Chondrocyte (in vitro differentiated cells): ENCODE results near the gene MXRA8. TPM values are rescaled to one million over a fixed set of nuclear protein-coding genes. Genes with fewer than 3 reads are reported as not detected.

ENCODE experiments used
- DNase-seq: peaks from one replicate; pipeline ENCODE4 v3.0.0; 2021; ENCODE audit warnings: mixed read lengths, low spot score
- H3K27ac Mint-ChIP-seq: one replicate; pipeline ENCODE4 v1.8.0; 2021; ENCODE audit warnings: mild to moderate bottlenecking, moderate library complexity, mixed read lengths; ENCODE audit not compliant: unreplicated experiment
- H3K27me3 Mint-ChIP-seq: 2 replicates; pipeline ENCODE4 v1.8.0; 2021; ENCODE audit warnings: low read depth, mixed read lengths
- H3K36me3 Mint-ChIP-seq: 2 replicates; pipeline ENCODE4 v1.8.0; 2021; ENCODE audit warnings: low read depth, mixed read lengths
- H3K4me1 Mint-ChIP-seq: 2 replicates; pipeline ENCODE4 v1.8.0; 2021; ENCODE audit warnings: low read depth, mild to moderate bottlenecking, mixed read lengths
- H3K4me3 Mint-ChIP-seq: one replicate; pipeline ENCODE4 v1.8.0; 2021; ENCODE audit warnings: mild to moderate bottlenecking, moderate library complexity, mixed read lengths; ENCODE audit not compliant: unreplicated experiment
- H3K9me3 Mint-ChIP-seq: 2 replicates; pipeline ENCODE4 v1.8.0; 2021; ENCODE audit warnings: low read depth, mixed read lengths
- CTCF ChIP-seq: fragments of 200-600 bp; sonication (generic); IDR thresholded peaks from 2 replicates; pipeline ENCODE4 v1.5.0; 2021; ENCODE audit warnings: antibody characterized with exemption, mild to moderate bottlenecking, moderate library complexity
- total RNA-seq: library from RNA; stranded (reverse); gene quantifications from 3 replicates; pipeline ENCODE4 v1.2.1, GENCODE V29; 2021

Gene MXRA8
- total RNA-seq, 1 donor from 2014 or later = 158 TPM

- Mint-ChIP-seq H3K4me1 (peaks cover 31% of the 10 kb centered on the region), H3K27ac (peak overlapping the region; percentile 2), H3K36me3 (no peaks in the 10 kb centered on the region), H3K4me3 (no peak overlapping the region), H3K27me3 (no peaks in the 10 kb centered on the region), H3K9me3 (no peaks in the 10 kb centered on the region)
- DNase-seq = no peak
- no peak for TF ChIP-seq CTCF
These were observed 4.8 kb downstream of the MXRA8 start for GRCh38 chr1:1353389-1354151.

- no peak for DNase-seq
- Mint-ChIP-seq H3K4me3 (no peak overlapping the region), H3K4me1 (peaks cover 26% of the 10 kb centered on the region), H3K27ac (no peak overlapping the region), H3K27me3 (no peaks in the 10 kb centered on the region), H3K36me3 (no peaks in the 10 kb centered on the region), H3K9me3 (no peaks in the 10 kb centered on the region)
- TF ChIP-seq CTCF = no peak
These were observed 5.5 kb downstream of the MXRA8 start for GRCh38 chr1:1352786-1353388.

- Mint-ChIP-seq H3K4me1 (peaks cover 28% of the 10 kb centered on the region), H3K4me3 (peak overlapping the region; percentile 52), H3K36me3 (no peaks in the 10 kb centered on the region), H3K27ac (peak overlapping the region; percentile 57), H3K27me3 (no peaks in the 10 kb centered on the region), H3K9me3 (no peaks in the 10 kb centered on the region)
- no peak for DNase-seq
- TF ChIP-seq CTCF = no peak
These were observed 6.6 kb downstream of the MXRA8 start for GRCh38 chr1:1351511-1352427.

- H3K27ac Mint-ChIP-seq = peak within 1 kb of the TSS; percentile 32
These were observed 8.9 kb downstream of the MXRA8 start, which contains the start of gene DVL1 for GRCh38 chr1:1349256-1350012. Gene DVL1 (minus strand): TSS chr1:1349418. CDS start chr1:1349065, 353 bp downstream.

More at GRCh38 chr1:1349256-1350012, 8.9 kb downstream of the MXRA8 start, which contains the start of gene DVL1:
- Mint-ChIP-seq H3K4me3 (peak within 1 kb of the TSS; percentile 72), H3K27me3 (no peaks in the 10 kb centered on the region), H3K9me3 (no peaks in the 10 kb centered on the region), H3K36me3 (no peaks in the 10 kb centered on the region), H3K4me1 (peaks cover 41% of the 10 kb centered on the region)
- peak; percentile 75 for TF ChIP-seq CTCF
- DNase-seq = no peak
